ENCODE results near the gene CRMP1. TPM values are rescaled to one million over a fixed set of nuclear protein-coding genes. Genes with fewer than 3 reads are reported as not detected.

CRMP1 gene
- total and polyA plus RNA-seq, 2 of the 8 experiments (the other 6 are each of a cell fraction or from before 2014, with no cell fraction given): 120 to 131 TPM

DNA sequence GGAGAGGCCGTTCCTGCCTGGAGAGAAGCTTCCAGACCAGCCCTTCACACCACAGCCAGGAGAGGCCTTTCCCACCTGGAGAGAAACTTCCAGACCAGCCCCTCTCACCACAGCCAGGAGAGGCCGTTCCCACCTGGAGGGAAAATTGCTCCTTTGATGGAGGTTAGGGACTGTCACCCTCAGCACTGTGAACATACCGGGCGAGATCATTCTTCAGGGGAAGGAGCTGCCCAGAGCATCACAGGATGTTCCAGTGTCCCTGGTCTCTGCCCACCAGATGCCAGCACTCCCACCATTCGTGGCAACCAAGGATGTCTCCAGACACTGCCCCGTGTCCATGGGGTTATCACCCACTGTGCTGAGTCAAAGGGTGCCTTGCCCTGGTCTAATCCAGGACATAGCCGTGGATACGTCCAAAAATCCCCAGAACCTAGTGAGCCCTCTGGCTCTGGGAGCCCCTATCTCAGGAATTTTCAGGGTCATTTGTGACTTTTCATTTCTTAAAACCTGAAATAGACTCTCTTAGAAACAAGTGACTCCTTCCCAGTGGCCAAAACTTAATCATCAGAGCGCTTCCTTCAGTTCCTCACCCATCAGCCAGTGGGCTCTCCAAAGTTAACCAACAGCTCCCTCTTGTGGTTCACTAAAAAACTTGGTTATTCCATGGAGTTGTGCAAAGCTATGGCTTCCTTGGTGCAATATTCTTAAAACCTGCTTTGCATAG lies 80.2 kb downstream of the CRMP1 start:
- POLR2A ChIA-PET (ENCODE audit: partially characterized antibody): interaction anchor here (0.9 to 1.1 kb wide), 2 partner anchors 8 to 356 kb away, joined by 3 read pairs; no protein-coding TSS in a partner anchor
- no peaks in the 10 kb centered on the region for H3K9me3 ChIP-seq (ENCODE audit: insufficient read depth in 2 of 2, low read depth in 1 of 2, low read length in 1 of 2)
- DNase-seq (ENCODE audit: low read depth in 1 of 2, low spot score in 2 of 2): no peak
- no peak overlapping the region for H2AFZ ChIP-seq (ENCODE audit: low read length)
- FAIRE-seq: peak; percentile 89
- H3K4ac ChIP-seq (replicated peaks; ENCODE audit: insufficient read length, low read depth, low read length): no peak overlapping the region
- no peak overlapping the region for H2BK120ac ChIP-seq (replicated peaks; ENCODE audit: low read depth, low read length)
- H3K4me1 ChIP-seq (replicated peaks in 1 of 4; ENCODE audit: control insufficient read depth in 3 of 4, insufficient read depth in 4 of 4, low read length in 3 of 4): no peaks in the 10 kb centered on the region; a peak in 1 of 7 replicates
- H3K36me3 ChIP-seq (ENCODE audit: control insufficient read depth in 2 of 4, insufficient read depth in 4 of 4, low read length in 3 of 4): peaks cover 2 to 23% (median 9%) of the 10 kb centered on the region in 4 experiments; a peak in 5 of 8 replicates
- TF ChIP-seq POLR2AphosphoS5 (IDR thresholded peaks at IDR 0.05; ENCODE audit: low read depth, low read length) (peak; percentile 26; the same call in 1 of the 2 replicates), TEAD4 (IDR thresholded peaks at IDR 0.05; ENCODE audit: low read depth, low read length) (no peak), YY1 (IDR thresholded peaks at IDR 0.05; ENCODE audit: low read depth, low read length) (peak; percentile 21; the same call in 1 of the 2 replicates), RAD21 (IDR thresholded peaks at IDR 0.05 in 1 of 2, conservative IDR thresholded peaks at IDR 0.05 in 1 of 2; ENCODE audit: low read depth in 2 of 2, low read length in 2 of 2) (peak; percentile 82 to 90)
- TF ChIP-seq, protein P1, sequence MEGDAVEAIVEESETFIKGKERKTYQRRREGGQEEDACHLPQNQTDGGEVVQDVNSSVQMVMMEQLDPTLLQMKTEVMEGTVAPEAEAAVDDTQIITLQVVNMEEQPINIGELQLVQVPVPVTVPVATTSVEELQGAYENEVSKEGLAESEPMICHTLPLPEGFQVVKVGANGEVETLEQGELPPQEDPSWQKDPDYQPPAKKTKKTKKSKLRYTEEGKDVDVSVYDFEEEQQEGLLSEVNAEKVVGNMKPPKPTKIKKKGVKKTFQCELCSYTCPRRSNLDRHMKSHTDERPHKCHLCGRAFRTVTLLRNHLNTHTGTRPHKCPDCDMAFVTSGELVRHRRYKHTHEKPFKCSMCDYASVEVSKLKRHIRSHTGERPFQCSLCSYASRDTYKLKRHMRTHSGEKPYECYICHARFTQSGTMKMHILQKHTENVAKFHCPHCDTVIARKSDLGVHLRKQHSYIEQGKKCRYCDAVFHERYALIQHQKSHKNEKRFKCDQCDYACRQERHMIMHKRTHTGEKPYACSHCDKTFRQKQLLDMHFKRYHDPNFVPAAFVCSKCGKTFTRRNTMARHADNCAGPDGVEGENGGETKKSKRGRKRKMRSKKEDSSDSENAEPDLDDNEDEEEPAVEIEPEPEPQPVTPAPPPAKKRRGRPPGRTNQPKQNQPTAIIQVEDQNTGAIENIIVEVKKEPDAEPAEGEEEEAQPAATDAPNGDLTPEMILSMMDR (IDR thresholded peaks at IDR 0.05; ENCODE audit: control extremely low read depth in 1 of 3, insufficient read depth in 1 of 3, low read depth in 1 of 3, low read length in 3 of 3): peak in 2 of 3 experiments; percentile 75 to 89; a peak in 3 of 4 replicates
- no peak overlapping the region for H2BK5ac ChIP-seq (ENCODE audit: low read depth, low read length)
- H3K27ac ChIP-seq (ENCODE audit: low read depth, low read length): no peak overlapping the region
- H2BK20ac ChIP-seq (ENCODE audit: low read length): no peak overlapping the region
- no peak overlapping the region for H3K4me3 ChIP-seq (ENCODE audit: extremely low read depth in 1 of 4, insufficient read depth in 2 of 4, low read depth in 3 of 4, low read length in 4 of 4)
- no peak overlapping the region for H2BK12ac ChIP-seq (ENCODE audit: low read depth, low read length)
- H3K23me2 ChIP-seq (ENCODE audit: low read depth, low read length): no peaks in the 10 kb centered on the region
- H3K9ac ChIP-seq (replicated peaks in 1 of 4; ENCODE audit: extremely low read depth in 1 of 4, low read depth in 3 of 4, low read length in 3 of 4): no peak overlapping the region
- WGBS, 2 experiments (ENCODE audit: extremely low coverage in 1 of 2, insufficient coverage in 1 of 2, insufficient read length in 1 of 2, insufficient replicate concordance in 2 of 2, low coverage in 1 of 2, low lambda C conversion rate in 2 of 2, missing lambda C conversion rate in 1 of 2): 83% methylated on average over 9 of the region's 9 CpGs; no CpG with 5 or more reads in 1 of the 2 experiments
- no peak overlapping the region for H4K5ac ChIP-seq (ENCODE audit: insufficient read length, low read depth, low read length)
- H3K14ac ChIP-seq (ENCODE audit: insufficient read length): no peak overlapping the region
- H4K91ac ChIP-seq (replicated peaks; ENCODE audit: insufficient read length, low read length): no peak overlapping the region
- CTCF ChIA-PET (ENCODE audit: partially characterized antibody): interaction anchor here (0.6 to 2.6 kb wide), 35 partner anchors 9 to 929 kb away, joined by 3 to 36 read pairs (median 3); no protein-coding TSS in a partner anchor
- H3K4me2 ChIP-seq (ENCODE audit: insufficient read depth in 1 of 2, low read depth in 2 of 2, low read length in 2 of 2): no peak overlapping the region
- H2BK15ac ChIP-seq (ENCODE audit: low read length): no peak overlapping the region
- H4K8ac ChIP-seq (ENCODE audit: extremely low read depth, insufficient read depth, low read length): 0 out of 2 replicates have a peak overlapping the region, but pooled peaks have one; percentile 48
- H3K79me2 ChIP-seq (ENCODE audit: control insufficient read depth in 1 of 2, insufficient read depth in 2 of 2, low read length in 2 of 2): no peaks in the 10 kb centered on the region
- no peak overlapping the region for H3K18ac ChIP-seq (ENCODE audit: extremely low read depth, low read length)
- H3K23ac ChIP-seq (ENCODE audit: insufficient read length): no peak overlapping the region
- H4K20me1 ChIP-seq (replicated peaks in 1 of 2; ENCODE audit: control insufficient read depth in 1 of 2, insufficient read depth in 2 of 2, low read length in 2 of 2): peaks cover 0 to 12% of the 10 kb centered on the region in 2 experiments
- H2AK5ac ChIP-seq (ENCODE audit: low read depth, low read length): no peak overlapping the region
- no peak overlapping the region for H3K56ac ChIP-seq (replicated peaks; ENCODE audit: insufficient read length, low read depth, low read length)
- peaks cover 3% of the 10 kb centered on the region; the same call in 1 of the 2 replicates for H3K79me1 ChIP-seq (ENCODE audit: low read depth, low read length)
- H3K27me3 ChIP-seq (replicated peaks in 1 of 4; ENCODE audit: control insufficient read depth in 3 of 4, extremely low read depth in 1 of 4, insufficient read depth in 3 of 4, low read length in 3 of 4): no peaks in the 10 kb centered on the region; a peak in 1 of 7 replicates

Measured in H1 (cell line).